Peyer's patch (tissue), 4 donors: ENCODE data around the gene HNRNPH1. TPM values are rescaled to one million over a fixed set of nuclear protein-coding genes. Genes with fewer than 3 reads are reported as not detected.

Experiments used
- DNase-seq, 3 donors: peaks; one replicate each; pipeline ENCODE4 v3.0.0-alpha.2; 2017 to 2019
- H3K27ac ChIP-seq, 4 donors: fragments of 200-600 bp; sonication (generic); one replicate each; pipeline ENCODE4 v1.5.1; 2016 to 2019
- H3K27me3 ChIP-seq, 2 donors: fragments of 200-600 bp; sonication (generic); one replicate each; pipeline ENCODE4 v1.5.1; 2019
- H3K36me3 ChIP-seq, 3 donors: fragments of 200-600 bp; sonication (generic); one replicate each; pipeline ENCODE4 v1.5.1; 2016 to 2019
- H3K4me1 ChIP-seq, 4 donors: fragments of 200-600 bp; sonication (generic); one replicate each; pipeline ENCODE4 v1.5.1; 2016 to 2019
- H3K4me3 ChIP-seq, 4 donors: fragments of 200-600 bp; sonication (generic); 1 replicate in 3 of 4; 2 replicates in 1 of 4; pipeline ENCODE4 v1.5.1; 2016 to 2019; ENCODE audit warnings: mild to moderate bottlenecking in 1 of 4
- H3K9me3 ChIP-seq, 4 donors: fragments of 200-600 bp; sonication (generic); one replicate each; pipeline ENCODE4 v1.5.1; 2016 to 2019; ENCODE audit warnings: mild to moderate bottlenecking in 1 of 4
- CTCF ChIP-seq, 6 experiments: fragments of 450-650 bp in 4 of 6; fragments of 200-600 bp in 2 of 6; sonication (generic) in 1 of 6; IDR thresholded peaks; one replicate each; pipeline ENCODE4 v1.5.1; 2017 to 2019; ENCODE audit warnings: antibody characterized with exemption in 6 of 6, mild to moderate bottlenecking in 3 of 6, moderate library complexity in 1 of 6
- POLR2A ChIP-seq, 2 donors: fragments of 450-650 bp; IDR thresholded peaks; one replicate each; pipeline ENCODE4 v1.5.1; 2017; ENCODE audit warnings: antibody characterized with exemption in 2 of 2, mild to moderate bottlenecking in 2 of 2, moderate library complexity in 2 of 2
- small RNA-seq, 2 donors: library from RNA; depleted of rRNA; stranded (forward); fragments of <200 nt; gene quantifications; one replicate each; pipeline ENCODE3, GENCODE V24; 2016
- total RNA-seq, 4 donors: library from RNA; depleted of rRNA; stranded (reverse); fragments of >200 nt; gene quantifications; one replicate each; pipeline ENCODE4 v1.1.0, GENCODE V29; 2016

HNRNPH1 gene
- total RNA-seq, 4 donors from 2014 or later, result 566 to 2,149 (median 666) TPM

- peak in 1 of 3 donors; percentile 32 for DNase-seq
- no peaks in the 10 kb centered on the region for H3K4me1 ChIP-seq
- H3K36me3 ChIP-seq, result peaks cover 0 to 88% (median 3%) of the 10 kb centered on the region in 3 donors
- TF ChIP-seq POLR2A (IDR thresholded peaks at IDR 0.05), result no peak
- no peak for TF ChIP-seq CTCF (IDR thresholded peaks at IDR 0.05)
- H3K9me3 ChIP-seq, result no peaks in the 10 kb centered on the region
- no peak overlapping the region for H3K27ac ChIP-seq
- H3K27me3 ChIP-seq, result no peaks in the 10 kb centered on the region
- H3K4me3 ChIP-seq, result no peak overlapping the region
These were observed 51.1 kb downstream of the HNRNPH1 start for GRCh38 chr5:179572386-179572785.

GRCh38 chr5:179568721-179569120 is 54.8 kb downstream of the HNRNPH1 start:
- DNase-seq, result peak in 1 of 3 donors; percentile 27
- H3K27me3 ChIP-seq, result no peaks in the 10 kb centered on the region
- H3K9me3 ChIP-seq, result no peaks in the 10 kb centered on the region
- H3K27ac ChIP-seq, result no peak overlapping the region
- peaks cover 0 to 85% (median 5%) of the 10 kb centered on the region in 3 donors for H3K36me3 ChIP-seq
- H3K4me3 ChIP-seq, result no peak overlapping the region
- H3K4me1 ChIP-seq, result no peaks in the 10 kb centered on the region
- TF ChIP-seq POLR2A (IDR thresholded peaks at IDR 0.05) (no peak), CTCF (IDR thresholded peaks at IDR 0.05) (no peak)

- Histone ChIP-seq H3K27me3 (no peaks in the 10 kb centered on the region), H3K27ac (no peak overlapping the region), H3K4me1 (peaks cover 0 to 4% (median 0%) of the 10 kb centered on the region in 4 donors), H3K9me3 (no peaks in the 10 kb centered on the region), H3K4me3 (no peak overlapping the region), H3K36me3 (peaks cover 0 to 68% (median 5%) of the 10 kb centered on the region in 3 donors)
- no peak for DNase-seq
- TF ChIP-seq POLR2A (IDR thresholded peaks at IDR 0.05) (no peak), CTCF (IDR thresholded peaks at IDR 0.05) (no peak)
These were observed 58.9 kb downstream of the HNRNPH1 start for GRCh38 chr5:179564526-179564925.

Small RNA genes within 50 kb of the gene (small RNA-seq; reads per million reads assigned to genes)
- 0 reads per million in 2 donors for gene RF00017

Other genes with a start within 250 kb of the HNRNPH1 start
- 100 to 1,000 TPM in 1 of 4 donors, 10 to 100 TPM in 3; 25.0 to 133 (median 63.6) TPM for gene RUFY1, start 73.1 kb downstream of the HNRNPH1 start, total RNA-seq
- gene CBY3, start 57.4 kb upstream of the HNRNPH1 start, total RNA-seq, result not detected
- 100 to 1,000 TPM; 171 to 324 (median 287) TPM for gene CANX, start 75.3 kb upstream of the HNRNPH1 start, total RNA-seq
- gene MAML1, start 109.2 kb upstream of the HNRNPH1 start, total RNA-seq, result 10 to 100 TPM; 29.6 to 43.1 (median 37.3) TPM
- 10 to 100 TPM in 1 of 4 donors, 1 to 10 TPM in 2, not detected in 1; 1.9 to 12.4 (median 3.6) TPM for gene LTC4S, start 170.3 kb upstream of the HNRNPH1 start, total RNA-seq
- gene MGAT4B, start 183.2 kb upstream of the HNRNPH1 start, total RNA-seq, result 1,000 to 10,000 TPM in 2 of 4 donors, 100 to 1,000 TPM in 2; 366 to 1,291 (median 1,007) TPM
- 100 to 1,000 TPM; 287 to 417 (median 348) TPM for gene SQSTM1, start 197.2 kb upstream of the HNRNPH1 start, total RNA-seq
- 100 to 1,000 TPM in 1 of 4 donors, 10 to 100 TPM in 3; 21.5 to 120 (median 68.3) TPM for gene MRNIP, start 235.1 kb upstream of the HNRNPH1 start, total RNA-seq